Hepatocyte (in vitro differentiated cells): Measurements from ENCODE around the gene NBAS.

Experiments
- EZH2 ChIP-seq: fragments of 200-600 bp; sonication (generic); IDR thresholded peaks from 2 replicates; pipeline ENCODE4 v1.6.1; 2016; ENCODE audit warnings: antibody characterized with exemption, mild to moderate bottlenecking, borderline replicate concordance
- EZH2phosphoT487 ChIP-seq: fragments of 200-600 bp; sonication (generic); IDR thresholded peaks from one replicate; pipeline ENCODE4 v1.6.1; 2018; ENCODE audit warnings: antibody characterized with exemption, mild to moderate bottlenecking, low read depth, moderate library complexity; ENCODE audit not compliant: unreplicated experiment, severe bottlenecking
- TF ChIP-seq, protein P1 (sequence below): fragments of 200-600 bp; sonication (generic); IDR thresholded peaks from 2 replicates; pipeline ENCODE4 v1.5.1; 2016; ENCODE audit warnings: antibody characterized with exemption, mild to moderate bottlenecking; ENCODE audit not compliant: poor library complexity

- TF ChIP-seq, protein P1, sequence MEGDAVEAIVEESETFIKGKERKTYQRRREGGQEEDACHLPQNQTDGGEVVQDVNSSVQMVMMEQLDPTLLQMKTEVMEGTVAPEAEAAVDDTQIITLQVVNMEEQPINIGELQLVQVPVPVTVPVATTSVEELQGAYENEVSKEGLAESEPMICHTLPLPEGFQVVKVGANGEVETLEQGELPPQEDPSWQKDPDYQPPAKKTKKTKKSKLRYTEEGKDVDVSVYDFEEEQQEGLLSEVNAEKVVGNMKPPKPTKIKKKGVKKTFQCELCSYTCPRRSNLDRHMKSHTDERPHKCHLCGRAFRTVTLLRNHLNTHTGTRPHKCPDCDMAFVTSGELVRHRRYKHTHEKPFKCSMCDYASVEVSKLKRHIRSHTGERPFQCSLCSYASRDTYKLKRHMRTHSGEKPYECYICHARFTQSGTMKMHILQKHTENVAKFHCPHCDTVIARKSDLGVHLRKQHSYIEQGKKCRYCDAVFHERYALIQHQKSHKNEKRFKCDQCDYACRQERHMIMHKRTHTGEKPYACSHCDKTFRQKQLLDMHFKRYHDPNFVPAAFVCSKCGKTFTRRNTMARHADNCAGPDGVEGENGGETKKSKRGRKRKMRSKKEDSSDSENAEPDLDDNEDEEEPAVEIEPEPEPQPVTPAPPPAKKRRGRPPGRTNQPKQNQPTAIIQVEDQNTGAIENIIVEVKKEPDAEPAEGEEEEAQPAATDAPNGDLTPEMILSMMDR, result no peak
- TF ChIP-seq EZH2 (no peak), EZH2phosphoT487 (no peak)
Observed at GRCh38 chr2:15166878-15167277, 394.3 kb downstream of the NBAS start.
